Muscle of leg (tissue), 11 donors: ENCODE data around the gene COX19. TPM values are rescaled to one million over a fixed set of nuclear protein-coding genes. Genes with fewer than 3 reads are reported as not detected.
"Not testable (repeated sequence)": the region's sequence is repeated elsewhere in the genome, so short reads cannot be mapped to it uniquely, and the experiment has no call there.

Experiments used
- DNase-seq: peaks from one replicate; pipeline ENCODE4 v3.0.0; 2013
- H3K27ac ChIP-seq: one replicate; pipeline ENCODE4 v1.5.1; 2013; ENCODE audit warnings: mild to moderate bottlenecking, low read length, control low read depth
- H3K27me3 ChIP-seq: one replicate; pipeline ENCODE4 v1.6.1; 2013; ENCODE audit warnings: low read length; ENCODE audit not compliant: control insufficient read depth, insufficient read depth
- H3K36me3 ChIP-seq: one replicate; pipeline ENCODE4 v1.6.1; 2013; ENCODE audit warnings: low read length; ENCODE audit not compliant: control insufficient read depth, insufficient read depth
- H3K4me1 ChIP-seq: one replicate; pipeline ENCODE4 v1.6.1; 2013; ENCODE audit warnings: low read length; ENCODE audit not compliant: control insufficient read depth, insufficient read depth
- H3K4me3 ChIP-seq: one replicate; pipeline ENCODE4 v1.5.1; 2013; ENCODE audit warnings: low read length, control low read depth
- H3K9me3 ChIP-seq: replicated peaks from 2 replicates; pipeline ENCODE4 v1.6.1; 2013; ENCODE audit warnings: low read depth, low read length; ENCODE audit not compliant: control insufficient read depth
- WGBS: methylation state at CpG from one replicate; pipeline ENCODE4 v1.1.5; 2013; ENCODE audit warnings: missing lambda C conversion rate; ENCODE audit not compliant: insufficient coverage; 5-methylcytosine and 5-hydroxymethylcytosine counted together
- polyA plus RNA-seq, 8 donors: library from polyadenylated mRNA; unstranded; fragments of 120-200 nt; gene quantifications; one replicate each; pipeline versions ENCODE4 v1.2.1 to v1.2.3, GENCODE V29; 2013; ENCODE audit warnings: inconsistent platforms in 1 of 8, low replicate concordance in 1 of 8; ENCODE audit not compliant: insufficient read length in 8 of 8, insufficient read depth in 1 of 8
- total RNA-seq: library from RNA; stranded (reverse); fragments of 120-200 nt; gene quantifications from one replicate; pipeline ENCODE4 v1.2.4, GENCODE V29; 2013

The COX19 gene
- total and polyA plus RNA-seq, 9 donors: 8.9 to 12.4 (median 10.6) TPM

DNA sequence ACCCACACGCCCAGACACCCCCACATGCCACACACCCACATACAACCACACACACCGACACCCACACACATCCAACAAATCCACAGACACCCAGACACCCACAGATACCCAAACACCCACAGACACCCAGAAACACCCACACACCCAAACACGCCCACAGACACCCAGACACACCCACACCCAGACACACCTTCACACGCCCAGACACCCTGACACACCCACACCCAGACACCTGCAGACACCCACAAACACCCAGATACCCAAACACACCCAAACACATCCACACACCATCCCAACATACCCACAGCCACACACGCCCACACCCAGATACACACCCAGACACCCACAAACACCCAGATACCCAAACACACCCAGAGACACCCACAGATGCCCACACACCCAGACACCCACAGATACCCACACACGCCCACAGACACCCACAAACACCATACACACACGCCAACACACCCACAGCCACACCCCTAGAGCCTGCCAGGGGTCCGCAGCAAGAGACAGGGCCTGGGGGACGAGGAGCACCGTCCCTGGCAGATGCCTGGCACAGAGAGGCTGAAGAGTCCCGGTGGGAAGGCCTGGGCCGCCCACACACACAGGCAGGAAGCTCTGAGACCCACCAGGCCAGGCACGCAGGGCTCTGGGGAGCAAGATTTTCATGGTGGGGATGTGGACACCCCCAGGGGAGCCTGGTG is 36.1 kb upstream of the COX19 start:
- no peaks in the 10 kb centered on the region for H3K27me3 ChIP-seq
- H3K9me3 ChIP-seq: no peaks in the 10 kb centered on the region
- peaks cover 30% of the 10 kb centered on the region for H3K36me3 ChIP-seq
- no peak overlapping the region for H3K4me3 ChIP-seq
- H3K4me1 ChIP-seq: peaks cover 11% of the 10 kb centered on the region
- 82% methylated on average over 11 of the region's 13 CpGs for WGBS
- H3K27ac ChIP-seq: no peak overlapping the region
- DNase-seq: no peak

DNA sequence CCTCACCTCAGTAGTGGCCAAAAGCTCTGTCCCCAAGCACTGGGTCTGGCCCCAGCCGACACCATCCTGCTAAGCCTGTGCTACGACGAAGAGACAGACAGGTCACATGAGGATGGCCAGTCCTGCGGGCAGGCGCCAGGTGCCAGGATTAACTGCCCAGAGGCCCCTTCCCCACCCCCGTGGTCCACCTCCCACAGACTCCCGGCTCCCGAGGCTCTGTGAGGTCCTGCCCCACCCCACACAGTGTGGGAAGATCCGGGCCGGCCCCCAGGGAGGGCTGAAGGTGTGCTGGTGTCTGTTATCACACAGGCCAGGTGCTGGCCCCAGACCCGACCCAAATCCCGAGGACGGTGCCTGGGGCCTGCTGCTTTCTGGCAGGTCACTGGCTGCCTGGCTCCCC is 34.9 kb upstream of the COX19 start:
- DNase-seq: no peak
- H3K27ac ChIP-seq: no peak overlapping the region
- no peak overlapping the region for H3K4me3 ChIP-seq
- 64% methylated on average over 6 of the region's 13 CpGs for WGBS
- H3K27me3 ChIP-seq: no peaks in the 10 kb centered on the region
- H3K36me3 ChIP-seq: peaks cover 30% of the 10 kb centered on the region
- H3K4me1 ChIP-seq: peaks cover 8% of the 10 kb centered on the region
- no peaks in the 10 kb centered on the region for H3K9me3 ChIP-seq

DNA sequence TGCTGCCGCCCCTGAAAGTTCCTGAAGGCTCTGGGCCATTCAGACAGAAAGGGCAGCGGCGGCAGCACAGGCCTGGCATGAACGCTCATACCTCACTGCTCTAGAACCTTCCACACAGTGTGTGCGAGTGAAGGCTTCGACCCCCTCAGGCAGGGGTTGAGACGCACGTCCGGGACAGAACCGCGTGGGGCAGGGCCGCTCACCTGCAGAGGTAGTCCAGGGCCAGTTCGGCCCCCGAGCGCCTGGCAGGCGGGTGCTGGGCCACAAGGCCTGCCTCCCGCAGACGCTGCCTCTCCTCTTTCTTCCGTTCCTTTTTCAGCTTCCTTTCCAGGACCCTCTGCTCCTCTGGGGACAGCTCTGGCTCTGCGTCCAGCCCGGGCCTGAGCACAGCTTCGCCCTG is 34.4 kb upstream of the COX19 start:
- H3K9me3 ChIP-seq: no peaks in the 10 kb centered on the region
- no peaks in the 10 kb centered on the region for H3K27me3 ChIP-seq
- no peak overlapping the region for H3K4me3 ChIP-seq
- WGBS: 89% methylated on average over 21 of the region's 22 CpGs
- DNase-seq: no peak
- H3K36me3 ChIP-seq: peaks cover 30% of the 10 kb centered on the region
- peaks cover 7% of the 10 kb centered on the region for H3K4me1 ChIP-seq
- no peak overlapping the region for H3K27ac ChIP-seq

DNA sequence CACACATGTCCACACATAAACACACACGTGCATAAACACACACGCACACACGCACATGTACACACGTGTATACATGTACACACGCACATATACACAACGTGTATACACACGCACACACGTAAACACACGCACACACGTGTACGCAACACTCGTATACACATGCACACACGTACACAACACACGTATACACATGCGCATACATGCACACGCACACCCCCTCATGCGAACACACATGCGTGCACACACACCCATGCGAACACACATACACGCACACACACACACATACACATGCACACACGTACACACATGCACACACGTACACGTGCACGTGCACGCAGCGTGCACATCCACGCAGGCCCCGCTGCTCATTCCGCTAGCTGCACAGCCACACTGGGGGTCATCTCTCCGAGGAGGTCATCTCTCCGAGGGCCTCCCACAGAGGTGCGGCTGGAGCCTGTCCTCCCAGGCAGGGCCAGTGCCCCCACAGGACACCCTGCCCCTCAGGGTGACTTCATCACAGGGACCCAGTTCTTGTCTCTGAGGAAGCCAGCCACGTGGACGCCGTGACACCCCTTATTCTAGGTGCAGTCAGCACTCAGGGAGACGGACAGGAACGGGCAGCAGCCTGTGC is 33.5 kb upstream of the COX19 start:
- peaks cover 30% of the 10 kb centered on the region for H3K36me3 ChIP-seq
- DNase-seq: no peak
- WGBS: 93% methylated on average over 37 of the region's 37 CpGs
- no peaks in the 10 kb centered on the region for H3K9me3 ChIP-seq
- H3K27ac ChIP-seq: no peak overlapping the region
- H3K27me3 ChIP-seq: no peaks in the 10 kb centered on the region
- H3K4me1 ChIP-seq: peaks cover 16% of the 10 kb centered on the region
- H3K4me3 ChIP-seq: no peak overlapping the region

DNA sequence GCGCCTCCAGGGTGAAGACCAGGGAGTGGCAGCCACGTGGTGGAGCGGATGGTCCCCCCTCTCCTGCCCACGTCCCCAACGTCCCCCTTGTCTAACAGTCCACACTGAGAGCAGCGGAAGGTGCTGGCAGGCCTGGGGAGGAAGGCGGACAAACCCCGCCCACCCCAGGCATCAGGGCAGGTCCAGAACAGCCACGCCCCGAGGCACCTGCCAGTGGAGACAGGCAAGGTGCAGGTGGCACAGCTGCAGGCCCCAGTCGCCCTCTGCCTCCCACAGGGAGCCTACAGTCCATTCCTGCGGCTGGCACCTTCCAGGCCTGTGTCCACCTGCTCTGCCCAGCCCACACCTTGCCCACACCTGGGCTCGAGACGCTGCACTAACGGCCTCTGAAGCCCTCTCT is 32.6 kb upstream of the COX19 start:
- Histone ChIP-seq H3K27me3 (no peaks in the 10 kb centered on the region), H3K27ac (no peak overlapping the region), H3K36me3 (peaks cover 30% of the 10 kb centered on the region), H3K9me3 (no peaks in the 10 kb centered on the region), H3K4me3 (no peak overlapping the region), H3K4me1 (peaks cover 16% of the 10 kb centered on the region)
- WGBS: 84% methylated on average over 7 of the region's 15 CpGs
- DNase-seq: no peak

DNA sequence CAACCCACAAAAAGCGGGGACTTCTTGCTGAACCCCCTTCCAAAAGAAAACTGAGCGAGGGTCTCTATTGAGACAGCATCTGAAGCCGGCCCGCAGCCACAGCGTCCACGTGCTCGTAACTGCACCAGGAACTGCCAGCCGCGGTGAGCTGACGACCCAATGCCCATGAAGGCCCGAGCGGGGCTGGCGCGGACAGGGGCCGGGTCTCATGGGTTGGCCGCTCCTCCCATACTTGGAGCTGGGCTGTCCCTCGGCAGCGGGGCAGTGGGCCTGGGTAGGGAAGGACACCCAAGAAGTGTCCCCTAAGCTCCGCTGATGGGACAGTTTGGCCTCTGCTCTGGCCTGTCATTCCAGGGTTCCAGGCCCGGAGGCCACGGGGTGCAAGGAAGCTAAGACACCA is 30.0 kb upstream of the COX19 start:
- H3K27ac ChIP-seq: no peak overlapping the region
- no peaks in the 10 kb centered on the region for H3K9me3 ChIP-seq
- no peaks in the 10 kb centered on the region for H3K27me3 ChIP-seq
- H3K36me3 ChIP-seq: peaks cover 37% of the 10 kb centered on the region
- WGBS: 88% methylated on average over 21 of the region's 21 CpGs
- peaks cover 9% of the 10 kb centered on the region for H3K4me1 ChIP-seq
- DNase-seq: no peak
- no peak overlapping the region for H3K4me3 ChIP-seq

DNA sequence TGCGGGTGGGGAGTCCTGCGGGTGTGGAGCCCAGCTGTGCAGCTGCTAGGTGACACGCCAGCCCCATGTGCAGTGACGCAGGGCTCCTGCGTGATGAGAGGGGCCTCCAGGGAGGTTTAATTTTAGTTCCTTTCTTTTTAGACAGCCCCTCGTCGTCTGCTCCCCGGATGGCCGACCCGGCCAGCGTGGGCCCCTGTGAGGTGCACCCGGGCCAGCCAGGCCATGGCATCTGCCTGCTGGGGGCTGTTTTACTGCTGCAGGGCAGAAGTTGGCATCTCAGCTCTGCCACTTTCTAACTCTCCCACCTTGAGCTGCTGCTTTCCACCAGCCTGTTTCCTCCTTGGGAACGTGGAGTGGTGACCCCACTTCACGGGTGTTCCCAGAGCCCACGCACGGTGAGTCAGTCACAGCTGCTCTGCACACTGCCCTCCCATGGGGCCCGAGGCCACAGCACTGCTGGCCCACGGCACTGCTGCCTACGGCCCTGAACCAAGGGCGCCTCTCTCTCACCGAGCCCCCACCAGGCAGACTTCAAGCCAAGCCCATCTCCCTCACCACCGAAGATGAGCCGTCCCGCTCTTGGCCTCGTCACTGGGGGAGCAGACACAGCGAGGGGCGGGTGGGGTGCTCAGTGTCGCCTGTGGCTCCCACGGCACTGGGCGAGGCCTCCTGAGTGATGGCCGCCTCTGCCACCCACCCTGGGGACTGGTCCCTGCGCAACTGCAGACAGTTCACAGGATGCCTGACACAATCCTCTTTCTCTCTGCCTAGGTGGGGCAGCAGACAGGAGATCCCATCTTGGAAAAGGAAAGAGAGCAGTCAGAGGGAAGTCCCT is 28.9 kb upstream of the COX19 start:
- Histone ChIP-seq H3K4me3 (no peak overlapping the region), H3K36me3 (peaks cover 34% of the 10 kb centered on the region), H3K9me3 (no peaks in the 10 kb centered on the region), H3K27ac (no peak overlapping the region), H3K4me1 (peaks cover 9% of the 10 kb centered on the region), H3K27me3 (no peaks in the 10 kb centered on the region)
- 68% methylated on average over 31 of the region's 32 CpGs for WGBS
- no peak for DNase-seq

DNA sequence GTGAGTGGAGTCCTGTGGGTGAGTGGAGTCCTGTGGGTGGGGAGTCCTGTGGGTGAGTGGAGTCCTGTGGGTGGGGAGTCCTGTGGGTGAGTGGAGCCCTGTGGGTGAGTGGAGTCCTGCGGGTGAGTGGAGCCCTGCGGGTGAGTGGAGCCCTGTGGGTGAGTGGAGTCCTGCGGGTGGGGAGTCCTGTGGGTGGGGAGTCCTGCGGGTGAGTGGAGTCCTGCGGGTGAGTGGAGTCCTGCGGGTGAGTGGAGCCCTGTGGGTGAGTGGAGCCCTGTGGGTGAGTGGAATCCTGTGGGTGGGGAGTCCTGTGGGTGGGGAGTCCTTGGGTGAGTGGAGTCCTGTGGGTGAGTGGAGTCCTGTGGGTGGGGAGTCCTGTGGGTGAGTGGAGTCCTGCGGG is 27.1 kb upstream of the COX19 start:
- not testable (repeated sequence) for H3K27me3 ChIP-seq, H3K4me3 ChIP-seq, H3K27ac ChIP-seq, H3K9me3 ChIP-seq, DNase-seq, H3K4me1 ChIP-seq
- 100% methylated on average over 1 of the region's 7 CpGs for WGBS
- peaks cover 27% of the 10 kb centered on the region for H3K36me3 ChIP-seq

DNA sequence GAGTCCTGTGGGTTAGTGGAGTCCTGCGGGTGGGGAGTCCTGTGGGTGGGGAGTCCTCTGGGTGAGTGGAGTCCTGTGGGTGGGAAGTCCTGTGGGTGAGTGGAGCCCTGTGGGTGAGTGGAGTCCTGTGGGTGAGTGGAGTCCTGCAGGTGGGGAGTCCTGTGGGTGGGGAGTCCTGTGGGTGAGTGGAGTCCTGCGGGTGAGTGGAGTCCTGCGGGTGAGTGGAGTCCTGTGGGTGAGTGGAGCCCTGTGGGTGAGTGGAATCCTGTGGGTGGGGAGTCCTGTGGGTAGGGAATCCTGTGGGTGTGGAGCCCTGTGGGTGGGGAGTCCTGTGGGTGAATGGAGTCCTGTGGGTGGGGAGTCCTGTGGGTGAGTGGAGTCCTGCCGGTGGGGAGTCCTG is 26.7 kb upstream of the COX19 start:
- no CpG with 5 or more reads among the region's 4 CpGs for WGBS
- H3K9me3 ChIP-seq, DNase-seq, H3K4me3 ChIP-seq, H3K27ac ChIP-seq, H3K27me3 ChIP-seq: not testable (repeated sequence)
- H3K4me1 ChIP-seq: peaks cover 13% of the 10 kb centered on the region
- peaks cover 26% of the 10 kb centered on the region for H3K36me3 ChIP-seq

DNA sequence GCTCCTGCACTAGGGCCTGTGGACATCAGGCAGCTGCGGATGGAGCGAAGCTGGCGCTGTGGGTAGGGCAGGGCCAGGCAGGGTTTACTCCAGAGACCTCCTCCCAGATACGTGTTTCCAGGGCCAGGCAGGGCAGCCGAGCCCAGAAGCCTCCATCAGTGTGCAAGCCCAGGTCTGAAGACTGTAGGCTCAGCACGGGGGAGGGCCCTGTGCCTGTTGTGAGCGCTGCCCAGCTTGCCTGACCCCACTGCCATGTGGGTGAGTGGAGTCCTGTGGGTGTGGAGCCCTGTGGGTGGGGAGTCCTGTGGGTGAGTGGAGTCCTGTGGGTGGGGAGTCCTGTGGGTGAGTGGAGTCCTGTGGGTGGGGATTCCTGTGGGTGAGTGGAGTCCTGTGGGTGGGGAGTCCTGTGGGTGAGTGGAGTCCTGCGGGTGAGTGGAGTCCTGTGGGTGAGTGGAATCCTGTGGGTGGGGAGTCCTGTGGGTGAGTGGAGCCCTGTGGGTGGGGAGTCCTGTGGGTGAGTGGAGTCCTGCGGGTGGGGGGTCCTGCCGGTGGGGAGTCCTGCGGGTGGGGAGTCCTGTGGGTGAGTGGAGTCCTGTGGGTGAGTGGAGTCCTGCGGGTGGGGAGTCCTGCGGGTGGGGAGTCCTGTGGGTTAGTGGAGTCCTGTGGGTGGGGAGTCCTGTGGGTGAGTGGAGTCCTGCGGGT is 25.9 kb upstream of the COX19 start:
- not testable (repeated sequence) for DNase-seq
- peaks cover 31% of the 10 kb centered on the region for H3K36me3 ChIP-seq

More for the DNA sequence above, 25.9 kb upstream of the COX19 start:
- 88% methylated on average over 10 of the region's 14 CpGs for WGBS
- H3K27me3 ChIP-seq, H3K9me3 ChIP-seq, H3K4me3 ChIP-seq, H3K27ac ChIP-seq: not testable (repeated sequence)
- peaks cover 14% of the 10 kb centered on the region for H3K4me1 ChIP-seq
